H9 (cell line): ENCODE measurements around the gene NRXN3. TPM values are rescaled to one million over a fixed set of nuclear protein-coding genes. Genes with fewer than 3 reads are reported as not detected.

Source experiments
- DNase-seq: peaks from one replicate; pipeline ENCODE4 v3.0.0-alpha.2; 2017
- H2AFZ ChIP-seq: one replicate; pipeline ENCODE4 v1.6.1; 2013; ENCODE audit warnings: mild to moderate bottlenecking, low read length, control low read depth, moderate library complexity
- H2AK5ac ChIP-seq: 2 replicates; pipeline ENCODE4 v1.6.1; 2013; ENCODE audit warnings: low read length, control low read depth, mixed read lengths; ENCODE audit not compliant: insufficient read length
- H2BK120ac ChIP-seq: one replicate; pipeline ENCODE4 v1.6.1; 2013; ENCODE audit warnings: low read depth, mild to moderate bottlenecking, low read length, control low read depth, inconsistent platforms; ENCODE audit not compliant: poor library complexity, severe bottlenecking
- H2BK12ac ChIP-seq: 2 replicates; pipeline ENCODE4 v1.6.1; 2013; ENCODE audit warnings: low read length, control low read depth, mixed read lengths, low read depth; ENCODE audit not compliant: insufficient read length
- H2BK15ac ChIP-seq: 2 replicates; pipeline ENCODE4 v1.6.1; 2013; ENCODE audit warnings: low read depth, low read length, control low read depth
- H2BK20ac ChIP-seq: one replicate; pipeline ENCODE4 v1.6.1; 2013; ENCODE audit warnings: low read depth, mild to moderate bottlenecking, low read length, control low read depth, inconsistent platforms; ENCODE audit not compliant: poor library complexity, severe bottlenecking
- H2BK5ac ChIP-seq: 2 replicates; pipeline ENCODE4 v1.6.1; 2013; ENCODE audit warnings: low read length, control low read depth, mixed read lengths; ENCODE audit not compliant: insufficient read length
- H3K14ac ChIP-seq: 2 replicates; pipeline ENCODE4 v1.6.1; 2013; ENCODE audit warnings: low read length, control low read depth; ENCODE audit not compliant: insufficient read depth
- H3K18ac ChIP-seq: 2 replicates; pipeline ENCODE4 v1.6.1; 2013; ENCODE audit warnings: low read depth, mild to moderate bottlenecking, mixed read lengths, low read length, control low read depth; ENCODE audit not compliant: insufficient read length
- H3K23ac ChIP-seq: 2 replicates; pipeline ENCODE4 v1.6.1; 2013; ENCODE audit warnings: low read length, control low read depth, mixed read lengths, low read depth; ENCODE audit not compliant: insufficient read length
- H3K23me2 ChIP-seq: 2 replicates; pipeline ENCODE4 v1.6.1; 2013; ENCODE audit warnings: low read depth, mild to moderate bottlenecking, mixed read lengths, low read length, control low read depth; ENCODE audit not compliant: insufficient read length, poor library complexity, severe bottlenecking
- H3K27ac ChIP-seq: 2 replicates; pipeline ENCODE4 v1.5.1; 2013; ENCODE audit warnings: low read length, control low read depth, mixed read lengths, low read depth; ENCODE audit not compliant: insufficient read length
- H3K27me3 ChIP-seq: 2 replicates; pipeline ENCODE4 v1.6.1; 2013; ENCODE audit warnings: low read length, control low read depth, inconsistent platforms; ENCODE audit not compliant: insufficient read depth
- H3K4ac ChIP-seq: 2 replicates; pipeline ENCODE4 v1.6.1; 2013; ENCODE audit warnings: low read depth, mild to moderate bottlenecking, control low read depth, inconsistent platforms, low read length, moderate library complexity
- H3K4me1 ChIP-seq: 2 replicates; pipeline ENCODE4 v1.6.1; 2013; ENCODE audit warnings: low read length, control low read depth, inconsistent platforms; ENCODE audit not compliant: insufficient read depth
- H3K4me2 ChIP-seq: 2 replicates; pipeline ENCODE4 v1.6.1; 2013; ENCODE audit warnings: low read length, control low read depth, mixed read lengths; ENCODE audit not compliant: insufficient read length, insufficient read depth
- H3K56ac ChIP-seq: 2 replicates; pipeline ENCODE4 v1.6.1; 2013; ENCODE audit warnings: low read depth, mild to moderate bottlenecking, mixed read lengths, low read length, control low read depth; ENCODE audit not compliant: insufficient read length
- H3K79me1 ChIP-seq: 2 replicates; pipeline ENCODE4 v1.6.1; 2013; ENCODE audit warnings: low read depth, mild to moderate bottlenecking, moderate library complexity, low read length, control low read depth, inconsistent platforms; ENCODE audit not compliant: insufficient read depth, poor library complexity, severe bottlenecking
- H3K79me2 ChIP-seq: 2 replicates; pipeline ENCODE4 v1.6.1; 2013; ENCODE audit warnings: low read length, control low read depth, inconsistent platforms; ENCODE audit not compliant: insufficient read depth
- H3K9ac ChIP-seq: 2 replicates; pipeline ENCODE4 v1.6.1; 2013; ENCODE audit warnings: low read length, control low read depth, mixed read lengths; ENCODE audit not compliant: insufficient read length; ENCODE audit errors: extremely low read depth
- H3K9me3 ChIP-seq: one replicate; pipeline ENCODE4 v1.6.1; 2013; ENCODE audit warnings: low read depth, low read length, inconsistent platforms; ENCODE audit not compliant: control insufficient read depth
- H3T11ph ChIP-seq: one replicate; pipeline ENCODE4 v1.6.1; 2013; ENCODE audit warnings: mild to moderate bottlenecking, low read length, control low read depth, inconsistent platforms
- H4K20me1 ChIP-seq: one replicate; pipeline ENCODE4 v1.6.1; 2013; ENCODE audit not compliant: control insufficient read depth, insufficient read length, insufficient read depth
- H4K5ac ChIP-seq: 2 replicates; pipeline ENCODE4 v1.6.1; 2013; ENCODE audit warnings: low read depth, mild to moderate bottlenecking, mixed read lengths, low read length, control low read depth; ENCODE audit not compliant: insufficient read length
- H4K8ac ChIP-seq: replicated peaks from 2 replicates; pipeline ENCODE4 v1.6.1; 2013; ENCODE audit warnings: low read length, control low read depth, mixed read lengths, low read depth; ENCODE audit not compliant: insufficient read length
- H4K91ac ChIP-seq: 2 replicates; pipeline ENCODE4 v1.6.1; 2013; ENCODE audit warnings: low read depth, mild to moderate bottlenecking, moderate library complexity, mixed read lengths, low read length, control low read depth; ENCODE audit not compliant: insufficient read length
- H3K27ac Mint-ChIP-seq, 3 experiments: 2 replicates in 2 of 3; 3 replicates in 1 of 3; pipeline ENCODE4 v1.8.0; 2020 to 2021; ENCODE audit warnings: mixed read lengths in 3 of 3, mild to moderate bottlenecking in 1 of 3, moderate library complexity in 1 of 3
- H3K27me3 Mint-ChIP-seq: 2 replicates; pipeline ENCODE4 v1.8.0; 2021; ENCODE audit warnings: low read depth, mild to moderate bottlenecking, moderate library complexity, mixed read lengths
- H3K36me3 Mint-ChIP-seq, 3 experiments: 2 replicates in 2 of 3; 3 replicates in 1 of 3; pipeline ENCODE4 v1.8.0; 2020 to 2021; ENCODE audit warnings: low read depth in 3 of 3, mixed read lengths in 3 of 3; ENCODE audit not compliant: insufficient read depth in 1 of 3
- H3K4me1 Mint-ChIP-seq, 2 experiments: 2 replicates each; pipeline ENCODE4 v1.8.0; 2020; ENCODE audit warnings: mixed read lengths in 2 of 2
- H3K4me3 Mint-ChIP-seq, 2 experiments: 2 replicates in 1 of 2; 3 replicates in 1 of 2; pipeline ENCODE4 v1.8.0; 2020 to 2021; ENCODE audit warnings: mild to moderate bottlenecking in 2 of 2, mixed read lengths in 2 of 2, moderate library complexity in 1 of 2
- H3K9me3 Mint-ChIP-seq, 2 experiments: 2 replicates in 1 of 2; 3 replicates in 1 of 2; pipeline ENCODE4 v1.8.0; 2020; ENCODE audit warnings: mild to moderate bottlenecking in 2 of 2, mixed read lengths in 2 of 2, moderate library complexity in 1 of 2
- WGBS: extraction: QIAGEN DNeasy Blood & Tissue Kit; methylation state at CpG from one replicate; pipeline ENCODE4 v1.1.7; 2013; ENCODE audit warnings: missing lambda C conversion rate, low lambda C conversion rate, mixed read lengths; ENCODE audit not compliant: insufficient read length; ENCODE audit errors: extremely low coverage; 5-methylcytosine and 5-hydroxymethylcytosine counted together
- total RNA-seq: library from RNA; stranded (reverse); gene quantifications from 2 replicates; pipeline ENCODE4 v1.2.1, GENCODE V29; 2021
- TF ChIP-seq, protein P1 (sequence below): fragments of 200-600 bp; sonication (generic); conservative IDR thresholded peaks from 3 replicates; pipeline ENCODE4 v1.8.0; 2021; ENCODE audit warnings: antibody characterized with exemption, mild to moderate bottlenecking

NRXN3 gene
- total RNA-seq, 1 experiment from 2014 or later: 1.8 TPM

DNA sequence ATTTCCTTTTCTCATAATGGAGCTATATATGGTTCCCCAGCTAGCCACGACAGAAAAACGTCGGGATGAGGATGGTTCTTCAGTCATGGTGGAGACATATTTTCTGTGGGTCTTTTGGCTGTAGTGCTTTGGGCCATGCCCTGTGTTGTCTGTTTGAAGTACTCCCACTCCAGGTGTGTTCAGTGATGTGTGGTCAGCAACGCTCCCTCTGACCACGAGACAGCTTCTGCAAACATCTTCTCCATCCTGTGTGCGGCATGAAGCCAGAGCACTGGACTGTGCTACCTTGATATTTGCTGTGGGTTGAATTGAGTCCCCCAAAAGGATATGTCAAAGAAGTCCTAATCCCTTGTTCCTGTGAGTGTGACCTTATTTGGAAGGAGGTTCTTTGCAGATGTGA is 931.2 kb downstream of the NRXN3 start:
- Histone ChIP-seq H4K91ac (no peak overlapping the region), H2BK5ac (no peak overlapping the region), H3K27ac (no peak overlapping the region), H3T11ph (no peak overlapping the region), H3K4me2 (no peak overlapping the region), H3K23ac (no peak overlapping the region), H2BK20ac (no peak overlapping the region), H3K79me1 (no peaks in the 10 kb centered on the region), H3K18ac (no peak overlapping the region), H3K27me3 (no peaks in the 10 kb centered on the region), H3K23me2 (no peaks in the 10 kb centered on the region), H2BK120ac (no peak overlapping the region), H4K8ac (no peak overlapping the region), H2BK15ac (no peak overlapping the region), H2BK12ac (no peak overlapping the region), H2AK5ac (no peak overlapping the region), H3K4me1 (0 out of 2 replicates have a peak, but pooled peaks cover 2% of the 10 kb centered on the region), H3K4ac (no peak overlapping the region), H2AFZ (no peak overlapping the region), H4K20me1 (no peaks in the 10 kb centered on the region), H3K9ac (no peak overlapping the region), H3K56ac (no peak overlapping the region), H3K14ac (no peak overlapping the region), H3K79me2 (no peaks in the 10 kb centered on the region), H4K5ac (no peak overlapping the region), H3K9me3 (no peaks in the 10 kb centered on the region)
- no peak overlapping the region for H3K4me3 Mint-ChIP-seq
- H3K27ac Mint-ChIP-seq: no peak overlapping the region
- TF ChIP-seq, protein P1, sequence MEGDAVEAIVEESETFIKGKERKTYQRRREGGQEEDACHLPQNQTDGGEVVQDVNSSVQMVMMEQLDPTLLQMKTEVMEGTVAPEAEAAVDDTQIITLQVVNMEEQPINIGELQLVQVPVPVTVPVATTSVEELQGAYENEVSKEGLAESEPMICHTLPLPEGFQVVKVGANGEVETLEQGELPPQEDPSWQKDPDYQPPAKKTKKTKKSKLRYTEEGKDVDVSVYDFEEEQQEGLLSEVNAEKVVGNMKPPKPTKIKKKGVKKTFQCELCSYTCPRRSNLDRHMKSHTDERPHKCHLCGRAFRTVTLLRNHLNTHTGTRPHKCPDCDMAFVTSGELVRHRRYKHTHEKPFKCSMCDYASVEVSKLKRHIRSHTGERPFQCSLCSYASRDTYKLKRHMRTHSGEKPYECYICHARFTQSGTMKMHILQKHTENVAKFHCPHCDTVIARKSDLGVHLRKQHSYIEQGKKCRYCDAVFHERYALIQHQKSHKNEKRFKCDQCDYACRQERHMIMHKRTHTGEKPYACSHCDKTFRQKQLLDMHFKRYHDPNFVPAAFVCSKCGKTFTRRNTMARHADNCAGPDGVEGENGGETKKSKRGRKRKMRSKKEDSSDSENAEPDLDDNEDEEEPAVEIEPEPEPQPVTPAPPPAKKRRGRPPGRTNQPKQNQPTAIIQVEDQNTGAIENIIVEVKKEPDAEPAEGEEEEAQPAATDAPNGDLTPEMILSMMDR: no peak
- 0 out of 4 replicates have a peak, but pooled peaks cover 3% of the 10 kb centered on the region in 2 experiments for H3K4me1 Mint-ChIP-seq
- WGBS: no CpG with 5 or more reads among the region's 6 CpGs
- H3K27me3 Mint-ChIP-seq: peaks cover 15% of the 10 kb centered on the region
- no peak for DNase-seq
- H3K9me3 Mint-ChIP-seq: peaks cover 0 to 2% of the 10 kb centered on the region in 2 experiments; a peak in 1 of 5 replicates
- H3K36me3 Mint-ChIP-seq: no peaks in the 10 kb centered on the region
